ENCODE data around the gene HSD17B10. TPM values are rescaled to one million over a fixed set of nuclear protein-coding genes. Genes with fewer than 3 reads are reported as not detected.

Gene HSD17B10
- polyA plus RNA-seq, 1 donor from 2014 or later = 133 TPM

GRCh38 chrX:53442322-53442631 lies 8.1 kb upstream of the HSD17B10 start:
- peaks cover 4 to 16% (median 8%) of the 10 kb centered on the region in 3 donors for H3K4me1 Mint-ChIP-seq
- H3K4me3 Mint-ChIP-seq = peak overlapping the region in 3 of 4 donors; percentile 71 to 93 (median 79)
- peak overlapping the region in 1 of 3 donors; percentile 15 for H3K27ac Mint-ChIP-seq
- peaks cover 21% of the 10 kb centered on the region for H3K27me3 Mint-ChIP-seq
- H3K9me3 Mint-ChIP-seq = no peaks in the 10 kb centered on the region
- H3K36me3 Mint-ChIP-seq = no peaks in the 10 kb centered on the region

DNA sequence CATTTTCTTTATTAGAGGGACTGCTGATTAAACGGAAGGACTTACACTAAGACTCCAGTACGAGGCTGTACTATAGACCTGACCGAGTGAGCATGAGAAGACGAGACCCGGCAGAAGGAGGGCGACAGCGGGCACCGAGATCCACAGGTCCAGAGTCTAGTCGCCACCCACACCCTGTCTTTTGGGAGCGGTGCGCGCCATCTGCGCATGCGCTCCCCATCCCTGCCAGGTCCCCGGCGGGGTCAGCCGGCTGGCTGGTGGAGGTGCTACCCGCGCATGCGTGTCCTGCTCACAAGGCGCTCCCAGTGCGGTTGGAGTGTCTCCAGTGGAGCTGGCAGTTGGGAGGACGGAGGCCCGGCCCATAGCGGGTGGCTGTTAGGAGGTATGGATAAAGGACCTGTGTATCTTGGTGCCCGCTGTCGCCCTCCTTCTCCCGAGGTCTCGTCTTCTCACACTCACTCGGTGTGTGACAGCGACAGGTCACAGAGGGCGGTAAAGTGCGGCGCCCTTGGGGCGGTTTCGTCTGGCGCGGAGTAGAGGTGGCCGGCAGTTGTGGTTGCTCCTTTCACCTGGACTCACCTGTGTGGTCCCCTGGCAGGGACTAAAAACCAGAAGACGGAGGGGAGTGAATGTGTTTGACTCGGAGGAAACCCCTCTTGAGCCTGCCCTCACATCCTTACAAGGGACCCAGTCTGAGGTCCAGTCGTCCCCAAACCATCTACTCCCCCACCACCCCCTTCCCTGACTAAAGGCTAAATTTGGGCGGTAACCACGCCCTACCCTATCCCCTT lies 7.6 kb upstream of the HSD17B10 start:
- no peaks in the 10 kb centered on the region for H3K36me3 Mint-ChIP-seq
- H3K27ac Mint-ChIP-seq = peak overlapping the region in 2 of 3 donors; percentile 15 to 53
- peaks cover 21% of the 10 kb centered on the region for H3K27me3 Mint-ChIP-seq
- no peaks in the 10 kb centered on the region for H3K9me3 Mint-ChIP-seq
- peaks cover 4 to 16% (median 8%) of the 10 kb centered on the region in 3 donors for H3K4me1 Mint-ChIP-seq
- H3K4me3 Mint-ChIP-seq = peak overlapping the region; percentile 71 to 93 (median 86)

DNA sequence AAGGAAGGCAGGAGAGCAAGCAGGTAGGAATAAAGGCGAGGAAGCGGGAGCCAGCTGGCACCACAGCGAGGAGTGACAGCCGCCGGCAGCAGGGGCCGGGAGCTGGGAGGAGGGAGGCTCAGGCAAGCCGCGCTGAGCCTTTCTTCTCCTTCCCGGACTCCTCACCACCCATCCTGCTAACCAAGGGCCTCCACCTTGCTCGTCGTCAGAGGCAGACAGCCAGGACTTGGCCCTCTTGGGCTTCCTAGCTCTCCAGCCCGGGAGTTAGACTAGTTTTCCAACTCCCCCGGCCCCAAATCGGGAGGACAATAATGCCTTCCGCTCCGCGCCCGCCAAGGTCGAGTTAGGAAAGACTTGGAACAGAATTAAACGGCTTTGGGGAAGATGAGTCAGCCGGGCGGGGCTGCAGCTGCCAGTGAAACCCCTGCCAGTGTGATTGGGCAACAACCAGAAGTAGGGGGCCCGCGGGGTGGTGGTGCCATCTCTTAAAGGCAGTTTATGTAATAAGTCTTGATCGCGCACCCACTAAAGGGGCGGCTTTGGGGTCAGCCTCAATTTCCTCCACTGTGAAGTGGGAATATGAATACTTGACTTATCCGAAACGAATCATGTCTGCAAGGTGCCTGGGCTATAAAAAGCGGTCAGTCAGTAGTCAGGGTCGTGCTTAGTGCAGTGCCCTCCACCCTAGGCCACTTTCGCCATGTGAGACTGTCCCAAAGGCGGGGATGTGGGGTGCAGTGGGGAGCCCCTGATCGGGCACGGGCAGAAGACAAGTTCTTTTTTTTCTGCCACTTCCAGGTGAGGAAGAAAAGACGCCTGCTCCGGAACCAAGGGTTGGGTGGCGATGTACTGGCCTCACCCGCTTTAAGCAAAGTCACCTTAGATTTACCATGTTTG lies 6.7 kb upstream of the HSD17B10 start:
- peak overlapping the region in 1 of 3 donors; percentile 15 for H3K27ac Mint-ChIP-seq
- no peaks in the 10 kb centered on the region for H3K36me3 Mint-ChIP-seq
- peaks cover 21% of the 10 kb centered on the region for H3K27me3 Mint-ChIP-seq
- peak overlapping the region; percentile 71 to 93 (median 86) for H3K4me3 Mint-ChIP-seq
- peaks cover 6 to 21% (median 9%) of the 10 kb centered on the region in 3 donors for H3K4me1 Mint-ChIP-seq
- no peaks in the 10 kb centered on the region for H3K9me3 Mint-ChIP-seq

DNA sequence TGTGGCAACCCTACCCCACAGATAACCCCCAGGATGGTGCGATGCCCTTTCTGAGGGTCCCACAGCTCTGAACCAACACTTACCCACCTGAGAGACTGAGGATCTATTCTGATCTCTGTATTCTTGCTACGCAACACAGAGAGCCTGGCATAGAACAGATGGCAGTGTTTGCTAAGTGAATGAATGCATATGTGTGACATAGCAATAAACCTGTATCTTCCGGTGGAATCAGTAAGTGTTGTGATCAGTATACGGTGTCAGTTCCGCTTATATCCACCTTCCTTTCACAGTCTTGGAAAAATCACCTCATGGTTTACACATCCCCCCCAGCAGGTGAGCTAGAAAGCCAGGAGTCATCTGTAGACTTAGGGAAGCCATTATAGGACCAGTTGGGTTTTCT lies 5.9 kb upstream of the HSD17B10 start:
- H3K36me3 Mint-ChIP-seq = no peaks in the 10 kb centered on the region
- H3K4me3 Mint-ChIP-seq = peak overlapping the region in 2 of 4 donors; percentile 12 to 70
- no peaks in the 10 kb centered on the region for H3K9me3 Mint-ChIP-seq
- peaks cover 21% of the 10 kb centered on the region for H3K27me3 Mint-ChIP-seq
- peak overlapping the region in 1 of 3 donors; percentile 18 for H3K27ac Mint-ChIP-seq
- peaks cover 6 to 21% (median 9%) of the 10 kb centered on the region in 3 donors for H3K4me1 Mint-ChIP-seq

DNA sequence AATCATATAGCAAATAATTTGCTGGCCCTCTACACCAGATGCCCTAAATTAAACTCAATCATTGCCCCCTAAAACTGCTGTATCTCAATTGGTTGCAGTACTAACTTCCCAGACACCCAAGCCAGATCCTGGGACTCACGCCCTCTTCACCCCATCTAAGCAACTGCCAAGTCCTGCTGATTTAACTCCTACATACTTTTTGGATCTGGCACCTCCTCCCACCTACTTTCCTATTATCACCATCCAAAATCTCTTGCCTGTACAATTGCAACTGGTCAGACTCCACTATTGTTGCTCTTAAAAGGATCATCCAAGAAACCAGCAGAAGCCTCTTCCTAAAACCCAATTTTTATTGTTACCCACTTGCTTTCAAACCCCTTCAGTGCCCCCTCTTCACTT lies 4.7 kb upstream of the HSD17B10 start:
- H3K27ac Mint-ChIP-seq = no peak overlapping the region
- H3K27me3 Mint-ChIP-seq = peaks cover 23% of the 10 kb centered on the region
- peaks cover 14 to 30% (median 15%) of the 10 kb centered on the region in 3 donors for H3K4me1 Mint-ChIP-seq
- H3K4me3 Mint-ChIP-seq = peak overlapping the region in 1 of 4 donors; percentile 1
- peaks cover 2% of the 10 kb centered on the region for H3K36me3 Mint-ChIP-seq
- H3K9me3 Mint-ChIP-seq = no peaks in the 10 kb centered on the region

- Mint-ChIP-seq H3K27me3 (peaks cover 24% of the 10 kb centered on the region), H3K4me3 (peak overlapping the region in 1 of 4 donors; percentile 1), H3K4me1 (peaks cover 15 to 30% (median 16%) of the 10 kb centered on the region in 3 donors), H3K36me3 (peaks cover 2% of the 10 kb centered on the region), H3K27ac (no peak overlapping the region), H3K9me3 (no peaks in the 10 kb centered on the region)
Observed at GRCh38 chrX:53438174-53438831, 4.1 kb upstream of the HSD17B10 start.

DNA sequence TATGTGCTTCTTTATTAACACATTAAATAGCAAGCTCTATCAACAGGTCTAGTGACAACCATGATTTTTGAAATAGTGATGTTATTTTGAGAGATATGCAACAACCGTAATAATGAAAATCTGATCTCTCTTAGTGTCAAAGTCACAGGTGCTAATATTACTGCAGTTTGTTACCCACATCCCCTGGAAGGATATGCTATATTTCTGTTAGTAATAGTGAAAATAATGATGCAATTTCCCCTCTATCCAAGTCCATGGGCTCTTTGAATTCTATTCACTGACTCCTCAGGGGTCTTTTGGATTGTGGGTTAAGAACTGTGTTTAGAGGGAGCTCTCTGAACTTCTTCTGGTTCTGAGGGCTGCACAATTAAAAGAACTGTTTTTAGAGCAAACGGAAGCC lies 3.0 kb upstream of the HSD17B10 start:
- Mint-ChIP-seq H3K4me1 (peaks cover 14 to 30% (median 16%) of the 10 kb centered on the region in 3 donors), H3K36me3 (peaks cover 2% of the 10 kb centered on the region), H3K27me3 (peaks cover 24% of the 10 kb centered on the region), H3K27ac (no peak overlapping the region), H3K4me3 (no peak overlapping the region), H3K9me3 (no peaks in the 10 kb centered on the region)

DNA sequence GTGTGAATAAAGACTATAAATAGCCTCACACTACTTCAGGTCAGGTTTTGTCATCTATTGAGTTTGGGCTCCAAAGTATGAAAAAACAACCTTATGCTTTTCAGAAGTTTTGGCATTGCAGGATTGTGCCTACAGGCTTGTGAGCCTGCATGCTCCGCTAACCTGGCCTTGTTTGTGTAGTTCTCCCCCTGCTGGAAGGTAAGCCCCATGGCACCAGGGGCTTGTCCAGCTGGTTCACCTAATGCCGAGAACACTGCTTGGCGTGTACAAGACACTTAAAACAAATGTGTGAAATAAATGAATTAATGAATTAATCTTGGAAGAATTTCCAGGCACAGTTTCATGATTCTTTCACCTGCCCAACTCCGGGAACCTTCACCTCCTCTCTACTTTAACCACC lies 1.8 kb upstream of the HSD17B10 start:
- no peaks in the 10 kb centered on the region for H3K9me3 Mint-ChIP-seq
- peaks cover 12 to 20% (median 15%) of the 10 kb centered on the region in 3 donors for H3K4me1 Mint-ChIP-seq
- H3K36me3 Mint-ChIP-seq = peaks cover 2% of the 10 kb centered on the region
- H3K27ac Mint-ChIP-seq = peak overlapping the region in 1 of 3 donors; percentile 46
- peaks cover 23% of the 10 kb centered on the region for H3K27me3 Mint-ChIP-seq
- no peak overlapping the region for H3K4me3 Mint-ChIP-seq

DNA sequence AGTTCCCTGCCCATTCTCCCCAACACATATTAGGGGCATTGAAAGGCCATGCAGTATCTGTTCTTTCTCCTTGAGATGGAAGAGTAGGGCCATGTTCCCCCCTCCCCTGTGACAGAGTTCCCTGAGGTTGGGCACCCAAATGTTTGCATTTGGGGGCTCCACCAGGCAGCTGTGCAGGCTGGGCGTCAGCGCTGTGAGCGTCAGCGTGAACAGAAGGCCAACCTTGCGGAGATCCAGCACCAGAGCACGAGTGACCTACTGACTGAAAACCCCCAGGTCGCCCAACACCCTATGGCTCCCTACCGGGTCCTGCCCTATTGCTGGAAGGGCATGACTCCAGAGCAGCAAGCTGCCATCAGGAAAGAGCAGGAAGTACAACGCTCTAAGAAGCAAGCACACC lies 3.9 kb downstream of the HSD17B10 start:
- H3K4me1 Mint-ChIP-seq = peaks cover 8 to 10% (median 9%) of the 10 kb centered on the region in 3 donors
- H3K27me3 Mint-ChIP-seq = peaks cover 3% of the 10 kb centered on the region
- peak overlapping the region in 1 of 4 donors; percentile 59 for H3K4me3 Mint-ChIP-seq
- H3K27ac Mint-ChIP-seq = peak overlapping the region in 2 of 3 donors; percentile 7 to 69
- no peaks in the 10 kb centered on the region for H3K9me3 Mint-ChIP-seq
- peaks cover 2% of the 10 kb centered on the region for H3K36me3 Mint-ChIP-seq

DNA sequence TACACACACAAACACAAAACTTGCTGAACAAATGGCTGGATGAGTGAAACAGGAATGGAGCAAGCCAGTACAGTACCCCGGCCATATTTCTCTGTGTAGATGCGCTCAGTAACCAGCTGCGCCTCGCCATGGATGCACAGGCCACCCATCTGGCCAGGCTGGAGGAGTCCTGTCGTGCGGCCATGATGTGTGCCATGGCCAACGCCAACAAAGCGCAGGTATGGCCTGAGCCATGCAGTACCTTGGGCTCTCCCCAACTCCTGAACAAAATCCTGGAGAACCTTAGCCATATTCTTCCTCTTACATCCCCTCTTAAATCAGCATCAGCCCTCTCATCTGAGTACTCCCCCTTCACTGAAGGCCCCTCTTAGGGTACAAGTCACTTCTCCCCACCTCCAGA lies 4.4 kb downstream of the HSD17B10 start:
- Mint-ChIP-seq H3K4me1 (peaks cover 7 to 9% (median 8%) of the 10 kb centered on the region in 3 donors), H3K9me3 (no peaks in the 10 kb centered on the region), H3K27ac (peak overlapping the region in 1 of 3 donors; percentile 69), H3K27me3 (peaks cover 3% of the 10 kb centered on the region), H3K36me3 (peaks cover 2% of the 10 kb centered on the region), H3K4me3 (no peak overlapping the region)

- H3K27ac Mint-ChIP-seq = peak within 1 kb of the TSS; percentile 92 to 99 (median 97)
- H3K27me3 Mint-ChIP-seq = peaks cover 4% of the 10 kb centered on the region
- H3K36me3 Mint-ChIP-seq = no peaks in the 10 kb centered on the region
- H3K4me1 Mint-ChIP-seq = peaks cover 22 to 24% (median 24%) of the 10 kb centered on the region in 3 donors
- peak within 1 kb of the TSS; percentile 93 to 100 (median 97) for H3K4me3 Mint-ChIP-seq
- no peaks in the 10 kb centered on the region for H3K9me3 Mint-ChIP-seq
Observed at GRCh38 chrX:53422861-53423306, 11.3 kb downstream of the HSD17B10 start, which contains the start of gene RIBC1. Gene RIBC1, plus strand, starts transcription at chrX:53422873. Its CDS starts 3,404 bp downstream, at chrX:53426277.

- H3K4me1 Mint-ChIP-seq = peaks cover 22 to 28% (median 24%) of the 10 kb centered on the region in 3 donors
- H3K36me3 Mint-ChIP-seq = no peaks in the 10 kb centered on the region
- peak within 1 kb of the TSS; percentile 92 to 99 (median 97) for H3K27ac Mint-ChIP-seq
- H3K9me3 Mint-ChIP-seq = no peaks in the 10 kb centered on the region
- H3K27me3 Mint-ChIP-seq = peaks cover 4% of the 10 kb centered on the region
- peak within 1 kb of the TSS; percentile 93 to 100 (median 97) for H3K4me3 Mint-ChIP-seq
Observed at GRCh38 chrX:53422086-53422860, 11.9 kb downstream of the HSD17B10 start, which contains the start of gene SMC1A. Gene SMC1A, minus strand, starts transcription at chrX:53422654. Its CDS starts 54 bp downstream, at chrX:53422600.

DNA sequence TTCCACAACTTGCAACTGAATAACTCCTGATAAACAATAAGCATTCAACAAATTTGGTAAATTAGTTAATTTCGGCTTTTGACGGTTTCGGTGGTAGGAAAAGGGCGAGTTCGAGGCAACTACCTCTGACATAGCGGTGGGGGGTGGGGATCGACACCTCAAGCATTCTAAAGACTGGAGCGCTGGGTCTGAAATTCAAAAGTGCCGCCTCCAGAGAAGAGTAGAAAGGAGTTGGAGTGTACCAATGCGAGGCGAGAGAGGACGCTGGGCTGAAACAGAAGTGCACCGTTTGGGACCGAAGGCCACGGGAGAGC lies 12.4 kb downstream of the HSD17B10 start:
- Mint-ChIP-seq H3K27me3 (peaks cover 4% of the 10 kb centered on the region), H3K36me3 (no peaks in the 10 kb centered on the region), H3K4me1 (peaks cover 22 to 29% (median 24%) of the 10 kb centered on the region in 3 donors), H3K9me3 (no peaks in the 10 kb centered on the region), H3K4me3 (peak overlapping the region; percentile 93 to 100 (median 97)), H3K27ac (peak overlapping the region; percentile 92 to 99 (median 97))

DNA sequence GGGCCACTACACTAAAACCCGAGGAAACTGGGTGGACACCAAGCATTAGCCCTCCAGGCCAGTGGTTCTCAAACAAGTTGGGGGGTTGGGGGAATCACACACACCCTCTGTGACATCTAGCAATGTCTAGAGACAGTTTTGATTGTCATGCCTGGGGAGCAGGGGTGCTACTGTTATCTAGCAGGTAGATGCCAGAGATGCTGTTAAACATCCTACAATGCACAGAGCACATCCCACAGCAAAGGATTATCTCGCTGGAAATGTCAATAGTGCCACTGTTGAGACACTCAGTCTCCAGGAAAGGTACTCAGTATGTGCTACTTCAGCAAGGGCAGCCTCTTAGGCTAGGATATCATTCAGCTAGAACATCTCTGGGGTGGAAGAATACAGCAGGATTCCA lies 13.0 kb downstream of the HSD17B10 start:
- no peaks in the 10 kb centered on the region for H3K36me3 Mint-ChIP-seq
- peak overlapping the region in 2 of 3 donors; percentile 92 to 97 for H3K27ac Mint-ChIP-seq
- H3K4me3 Mint-ChIP-seq = peak overlapping the region; percentile 93 to 100 (median 97)
- H3K4me1 Mint-ChIP-seq = peaks cover 22 to 29% (median 24%) of the 10 kb centered on the region in 3 donors
- H3K27me3 Mint-ChIP-seq = peaks cover 4% of the 10 kb centered on the region
- no peaks in the 10 kb centered on the region for H3K9me3 Mint-ChIP-seq

All from IgD-negative memory B cell (primary cell).